Stomach smooth muscle (tissue), 2 donors: ENCODE measurements around the gene CDH4.
"Not testable (repeated sequence)": the region's sequence is repeated elsewhere in the genome, so short reads cannot be mapped to it uniquely, and the experiment has no call there.

ENCODE experiments used
- H3K27ac ChIP-seq: one replicate; pipeline ENCODE4 v1.7.0; 2013; ENCODE audit warnings: mild to moderate bottlenecking, low read length, inconsistent platforms
- H3K27me3 ChIP-seq, 2 donors: one replicate each; pipeline ENCODE4 v1.7.0; 2013; ENCODE audit warnings: low read length in 2 of 2; ENCODE audit not compliant: insufficient read depth in 2 of 2, control insufficient read depth in 1 of 2
- H3K36me3 ChIP-seq, 2 donors: one replicate each; pipeline ENCODE4 v1.7.0; 2013; ENCODE audit warnings: low read length in 2 of 2; ENCODE audit not compliant: control insufficient read depth in 2 of 2, insufficient read depth in 2 of 2
- H3K4me1 ChIP-seq: one replicate; pipeline ENCODE4 v1.7.0; 2013; ENCODE audit warnings: low read length; ENCODE audit not compliant: control insufficient read depth, insufficient read depth
- H3K4me3 ChIP-seq, 2 donors: one replicate each; pipeline ENCODE4 v1.7.0; 2013; ENCODE audit warnings: low read length in 2 of 2
- H3K9ac ChIP-seq, 2 donors: one replicate each; pipeline ENCODE4 v1.7.0; 2013; ENCODE audit warnings: low read length in 2 of 2, mild to moderate bottlenecking in 1 of 2
- H3K9me3 ChIP-seq, 2 donors: one replicate each; pipeline ENCODE4 v1.7.0; 2013; ENCODE audit warnings: low read length in 2 of 2; ENCODE audit not compliant: control insufficient read depth in 2 of 2
- donor health status: healthy.
- donor health status: Pancreatic carcinoma.

The CDH4 gene

GRCh38 chr20:61445741-61446140 is 193.7 kb downstream of the CDH4 start:
- H3K27me3 ChIP-seq, result peaks cover 3 to 4% of the 10 kb centered on the region in 2 donors
- no peak overlapping the region for H3K4me3 ChIP-seq
- no peaks in the 10 kb centered on the region for H3K36me3 ChIP-seq
- H3K27ac ChIP-seq, result no peak overlapping the region
- H3K9me3 ChIP-seq, result no peaks in the 10 kb centered on the region
- H3K4me1 ChIP-seq, result no peaks in the 10 kb centered on the region
- no peak overlapping the region for H3K9ac ChIP-seq

DNA sequence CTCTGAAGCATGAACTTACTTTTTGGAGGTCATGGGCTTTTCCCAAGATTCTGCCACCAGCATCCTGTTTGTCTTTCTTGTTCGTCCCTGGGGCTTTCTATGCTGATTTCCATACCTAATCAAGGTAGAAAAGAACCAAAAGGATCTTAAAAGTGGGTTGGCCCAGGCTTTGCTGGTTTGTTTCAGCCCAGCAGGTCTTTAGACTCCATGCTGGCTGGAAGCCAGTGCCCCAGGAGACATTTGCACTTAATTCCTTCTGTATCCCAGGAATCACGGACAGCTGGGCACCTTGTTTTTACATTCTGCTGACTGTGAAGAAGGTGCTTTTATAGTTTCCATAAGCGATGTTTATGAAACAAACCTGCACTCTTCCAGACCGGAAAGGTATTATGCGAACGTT is 195.9 kb downstream of the CDH4 start:
- Histone ChIP-seq H3K36me3 (no peaks in the 10 kb centered on the region), H3K9ac (no peak overlapping the region), H3K27ac (no peak overlapping the region), H3K4me1 (no peaks in the 10 kb centered on the region), H3K27me3 (peaks cover 3 to 5% of the 10 kb centered on the region in 2 donors), H3K4me3 (no peak overlapping the region), H3K9me3 (no peaks in the 10 kb centered on the region)

DNA sequence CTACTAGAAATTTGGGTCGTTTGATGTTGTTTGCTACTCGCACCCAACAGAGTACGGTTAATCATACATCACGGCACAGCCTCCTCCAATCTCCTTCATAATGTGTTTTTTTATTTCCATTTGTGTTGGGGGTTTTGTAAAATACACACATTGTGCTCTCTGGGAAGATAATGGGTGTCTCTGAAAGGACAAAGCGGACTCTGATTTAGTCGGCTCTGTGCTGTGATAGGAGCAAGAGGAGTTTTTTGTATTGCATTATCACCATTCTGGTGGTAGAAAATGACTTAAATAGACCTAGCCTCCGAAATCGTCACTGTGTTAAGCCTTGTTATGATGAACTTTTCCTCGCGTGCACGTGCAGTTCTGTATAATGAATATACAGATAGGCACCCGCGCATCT is 196.3 kb downstream of the CDH4 start:
- H3K9ac ChIP-seq, result no peak overlapping the region
- H3K36me3 ChIP-seq, result no peaks in the 10 kb centered on the region
- H3K9me3 ChIP-seq, result no peaks in the 10 kb centered on the region
- no peak overlapping the region for H3K4me3 ChIP-seq
- peaks cover 2 to 5% of the 10 kb centered on the region in 2 donors for H3K27me3 ChIP-seq
- H3K4me1 ChIP-seq, result no peaks in the 10 kb centered on the region
- no peak overlapping the region for H3K27ac ChIP-seq

DNA sequence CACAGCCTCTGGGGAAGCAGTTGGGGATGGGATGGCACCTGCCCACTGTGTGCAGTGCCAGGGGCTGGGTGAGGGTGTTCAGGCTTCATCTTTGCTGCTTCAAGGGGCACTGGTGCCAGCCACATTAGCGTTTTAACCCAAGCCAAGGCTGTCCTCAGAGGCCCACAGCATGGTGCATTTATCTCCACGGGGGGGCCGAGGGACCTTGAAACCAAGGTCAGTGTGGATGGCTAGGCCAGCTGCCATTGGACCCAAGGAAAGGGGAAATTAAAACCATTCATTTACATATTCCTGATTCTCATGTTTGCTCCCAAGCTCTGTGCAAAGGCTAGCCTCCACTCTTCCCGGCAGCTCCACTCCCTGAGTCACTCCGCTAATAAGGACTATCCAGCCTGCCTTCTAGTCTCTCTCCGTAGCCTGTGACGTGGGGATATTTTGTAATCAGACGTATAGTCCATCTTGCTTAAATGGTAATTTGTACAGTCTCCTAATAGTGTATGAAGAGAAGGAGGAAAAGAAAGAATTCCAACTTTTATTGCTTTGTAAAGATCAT is 197.1 kb downstream of the CDH4 start:
- no peak overlapping the region for H3K27ac ChIP-seq
- no peaks in the 10 kb centered on the region for H3K36me3 ChIP-seq
- peaks cover 2 to 5% of the 10 kb centered on the region in 2 donors for H3K27me3 ChIP-seq
- no peak overlapping the region for H3K9ac ChIP-seq
- no peaks in the 10 kb centered on the region for H3K9me3 ChIP-seq
- no peaks in the 10 kb centered on the region for H3K4me1 ChIP-seq
- H3K4me3 ChIP-seq, result no peak overlapping the region

DNA sequence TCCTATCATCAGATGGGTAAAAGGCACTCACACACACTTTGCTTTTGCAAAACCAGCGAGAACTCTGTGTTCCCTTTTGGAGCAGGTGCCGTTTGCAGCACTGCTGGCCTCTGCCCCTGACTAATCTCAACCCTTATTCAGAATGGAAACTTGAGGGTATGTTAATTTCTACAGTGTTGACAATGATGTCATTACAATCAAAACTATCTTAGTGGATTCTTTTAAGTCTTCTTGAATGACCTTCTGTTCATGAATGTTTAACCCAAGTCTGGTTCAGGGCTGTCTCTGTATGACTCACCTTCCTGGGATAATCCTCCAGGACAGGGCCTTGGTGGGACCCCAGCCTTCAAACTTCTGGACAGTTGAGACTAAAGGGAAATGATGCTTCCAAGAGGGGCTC is 197.9 kb downstream of the CDH4 start:
- H3K27me3 ChIP-seq, result peaks cover 2 to 5% of the 10 kb centered on the region in 2 donors
- H3K9me3 ChIP-seq, result no peaks in the 10 kb centered on the region
- no peak overlapping the region for H3K4me3 ChIP-seq
- H3K36me3 ChIP-seq, result no peaks in the 10 kb centered on the region
- H3K27ac ChIP-seq, result no peak overlapping the region
- H3K4me1 ChIP-seq, result no peaks in the 10 kb centered on the region
- H3K9ac ChIP-seq, result no peak overlapping the region

- no peaks in the 10 kb centered on the region for H3K36me3 ChIP-seq
- no peak overlapping the region for H3K4me3 ChIP-seq
- no peaks in the 10 kb centered on the region for H3K9me3 ChIP-seq
- no peak overlapping the region for H3K27ac ChIP-seq
- H3K4me1 ChIP-seq, result no peaks in the 10 kb centered on the region
- H3K9ac ChIP-seq, result no peak overlapping the region
- H3K27me3 ChIP-seq, result peaks cover 2 to 5% of the 10 kb centered on the region in 2 donors
These were observed 198.5 kb downstream of the CDH4 start for GRCh38 chr20:61450549-61450948.

- Histone ChIP-seq H3K4me3 (no peak overlapping the region), H3K36me3 (no peaks in the 10 kb centered on the region), H3K9ac (no peak overlapping the region), H3K9me3 (no peaks in the 10 kb centered on the region), H3K27ac (no peak overlapping the region), H3K4me1 (no peaks in the 10 kb centered on the region), H3K27me3 (peaks cover 2 to 5% of the 10 kb centered on the region in 2 donors)
These were observed 198.9 kb downstream of the CDH4 start for GRCh38 chr20:61451009-61451408.

DNA sequence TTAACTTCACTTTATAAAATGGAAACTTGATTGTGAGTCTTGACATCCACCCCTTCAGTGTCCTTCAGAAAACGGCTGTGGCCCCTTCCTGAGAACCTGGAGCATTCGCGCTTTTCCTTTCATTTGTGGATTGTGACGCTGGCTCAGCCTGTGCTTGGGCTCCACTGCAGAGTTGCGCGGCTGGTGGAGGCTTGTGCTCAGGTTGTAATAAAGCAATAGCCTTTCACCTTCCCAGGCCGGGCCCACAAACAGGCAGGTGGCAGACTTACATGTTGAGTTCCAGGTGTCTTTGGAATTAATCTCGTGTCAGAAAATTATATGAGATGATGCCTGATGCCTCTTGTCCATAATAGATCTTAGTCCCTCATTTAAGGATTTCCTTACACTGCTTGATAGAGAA is 199.9 kb downstream of the CDH4 start:
- Histone ChIP-seq H3K27ac (no peak overlapping the region), H3K4me3 (no peak overlapping the region), H3K9ac (no peak overlapping the region), H3K36me3 (no peaks in the 10 kb centered on the region), H3K9me3 (no peaks in the 10 kb centered on the region), H3K4me1 (no peaks in the 10 kb centered on the region), H3K27me3 (peaks cover 2 to 5% of the 10 kb centered on the region in 2 donors)

GRCh38 chr20:61453219-61453618 is 201.2 kb downstream of the CDH4 start:
- H3K27me3 ChIP-seq, result peaks cover 2 to 5% of the 10 kb centered on the region in 2 donors
- no peak overlapping the region for H3K27ac ChIP-seq
- H3K36me3 ChIP-seq, result no peaks in the 10 kb centered on the region
- no peaks in the 10 kb centered on the region for H3K4me1 ChIP-seq
- no peak overlapping the region for H3K4me3 ChIP-seq
- no peak overlapping the region for H3K9ac ChIP-seq
- no peaks in the 10 kb centered on the region for H3K9me3 ChIP-seq

- not testable (repeated sequence) for H3K36me3 ChIP-seq, H3K27me3 ChIP-seq, H3K4me3 ChIP-seq, H3K9me3 ChIP-seq, H3K4me1 ChIP-seq, H3K27ac ChIP-seq, H3K9ac ChIP-seq
These were observed 201.6 kb downstream of the CDH4 start for GRCh38 chr20:61453623-61454022.

- Histone ChIP-seq H3K9ac (no peak overlapping the region), H3K27me3 (peaks cover 2% of the 10 kb centered on the region in 2 donors), H3K9me3 (no peaks in the 10 kb centered on the region), H3K27ac (no peak overlapping the region), H3K4me1 (no peaks in the 10 kb centered on the region), H3K36me3 (no peaks in the 10 kb centered on the region), H3K4me3 (no peak overlapping the region)
These were observed 202.0 kb downstream of the CDH4 start for GRCh38 chr20:61454053-61454452.
